ENCODE measurements around the gene CCT6A. TPM values are rescaled to one million over a fixed set of nuclear protein-coding genes. Genes with fewer than 3 reads are reported as not detected.
"Not testable (repeated sequence)": the region's sequence is repeated elsewhere in the genome, so short reads cannot be mapped to it uniquely, and the experiment has no call there.

Gene CCT6A
- total RNA-seq, 1 donor from 2014 or later = 371 TPM

DNA sequence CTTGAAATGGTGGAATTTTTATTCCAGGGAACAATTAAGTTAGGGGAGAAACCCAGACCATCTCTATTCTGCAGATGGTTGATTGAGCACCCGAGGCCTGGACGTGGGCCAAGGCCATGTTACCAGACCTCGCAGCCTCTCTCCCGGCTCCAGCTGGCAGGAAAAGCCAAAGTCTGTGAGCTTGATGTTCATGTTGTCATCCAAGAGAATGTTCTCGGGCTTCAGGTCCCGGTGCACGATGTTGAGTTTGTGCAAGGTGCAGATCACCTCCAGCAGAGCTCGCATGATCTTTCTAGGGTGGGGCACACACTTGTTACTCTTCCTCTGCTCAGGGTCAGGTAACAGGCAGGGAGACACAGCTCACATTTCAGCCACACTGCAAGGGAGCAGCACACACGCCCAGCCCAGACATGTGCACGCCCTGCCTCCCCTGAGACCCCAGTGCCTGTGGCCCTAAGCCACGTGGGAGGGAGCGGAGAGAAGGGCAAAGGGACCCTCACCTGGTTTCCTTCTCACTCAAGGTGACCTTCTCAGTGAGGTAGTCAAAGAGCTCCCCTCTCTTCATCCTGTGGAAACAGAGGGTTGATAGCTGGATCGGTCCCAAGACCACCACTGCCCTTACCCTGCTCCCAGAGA lies 31.7 kb downstream of the CCT6A start:
- FAIRE-seq (no peak), DNase-seq (ENCODE audit: low read depth) (no peak)
- Histone ChIP-seq H3K4me3 (ENCODE audit: low read depth, low read length) (no peak overlapping the region), H3K27me3 (ENCODE audit: control insufficient read depth, insufficient read depth, low read length) (no peaks in the 10 kb centered on the region), H3K36me3 (ENCODE audit: control insufficient read depth, insufficient read depth, low read length) (peaks cover 19% of the 10 kb centered on the region)
- TF ChIP-seq, protein P1, sequence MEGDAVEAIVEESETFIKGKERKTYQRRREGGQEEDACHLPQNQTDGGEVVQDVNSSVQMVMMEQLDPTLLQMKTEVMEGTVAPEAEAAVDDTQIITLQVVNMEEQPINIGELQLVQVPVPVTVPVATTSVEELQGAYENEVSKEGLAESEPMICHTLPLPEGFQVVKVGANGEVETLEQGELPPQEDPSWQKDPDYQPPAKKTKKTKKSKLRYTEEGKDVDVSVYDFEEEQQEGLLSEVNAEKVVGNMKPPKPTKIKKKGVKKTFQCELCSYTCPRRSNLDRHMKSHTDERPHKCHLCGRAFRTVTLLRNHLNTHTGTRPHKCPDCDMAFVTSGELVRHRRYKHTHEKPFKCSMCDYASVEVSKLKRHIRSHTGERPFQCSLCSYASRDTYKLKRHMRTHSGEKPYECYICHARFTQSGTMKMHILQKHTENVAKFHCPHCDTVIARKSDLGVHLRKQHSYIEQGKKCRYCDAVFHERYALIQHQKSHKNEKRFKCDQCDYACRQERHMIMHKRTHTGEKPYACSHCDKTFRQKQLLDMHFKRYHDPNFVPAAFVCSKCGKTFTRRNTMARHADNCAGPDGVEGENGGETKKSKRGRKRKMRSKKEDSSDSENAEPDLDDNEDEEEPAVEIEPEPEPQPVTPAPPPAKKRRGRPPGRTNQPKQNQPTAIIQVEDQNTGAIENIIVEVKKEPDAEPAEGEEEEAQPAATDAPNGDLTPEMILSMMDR (IDR thresholded peaks at IDR 0.05; ENCODE audit: insufficient read depth, low read length, severe bottlenecking) = no peak

DNA sequence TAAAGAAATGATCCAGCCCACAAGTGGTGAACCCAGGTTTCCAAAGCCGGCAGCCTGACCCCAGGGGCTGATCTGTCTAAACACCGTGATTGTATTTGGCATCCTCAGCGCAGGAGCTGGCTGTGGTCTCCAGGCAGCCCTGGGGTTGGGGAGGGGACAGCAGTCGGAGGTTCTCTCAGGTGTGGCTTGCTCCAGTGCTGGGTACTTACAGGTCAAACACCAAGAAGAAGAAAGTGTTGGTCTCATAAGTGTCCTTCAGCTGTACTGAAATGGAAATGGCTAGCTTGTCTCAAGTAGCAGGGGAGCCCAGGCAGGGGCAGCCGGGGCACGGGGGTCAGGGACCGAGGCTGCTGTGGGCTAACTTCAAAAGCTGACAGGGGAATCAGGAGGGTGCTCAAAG lies 35.2 kb downstream of the CCT6A start:
- Histone ChIP-seq H3K36me3 (ENCODE audit: control insufficient read depth, insufficient read depth, low read length) (peaks cover 7% of the 10 kb centered on the region), H3K4me3 (ENCODE audit: low read depth, low read length) (no peak overlapping the region), H3K27me3 (ENCODE audit: control insufficient read depth, insufficient read depth, low read length) (no peaks in the 10 kb centered on the region)
- FAIRE-seq = no peak
- TF ChIP-seq, protein P1 (IDR thresholded peaks at IDR 0.05; ENCODE audit: insufficient read depth, low read length, severe bottlenecking) = no peak
- DNase-seq (ENCODE audit: low read depth) = no peak

GRCh38 chr7:56087445-56087844 lies 35.9 kb downstream of the CCT6A start:
- H3K27me3 ChIP-seq (ENCODE audit: control insufficient read depth, insufficient read depth, low read length) = no peaks in the 10 kb centered on the region
- no peak for DNase-seq (ENCODE audit: low read depth)
- no peak for FAIRE-seq
- H3K36me3 ChIP-seq (ENCODE audit: control insufficient read depth, insufficient read depth, low read length) = peaks cover 6% of the 10 kb centered on the region
- no peak overlapping the region for H3K4me3 ChIP-seq (ENCODE audit: low read depth, low read length)
- TF ChIP-seq, protein P1 (IDR thresholded peaks at IDR 0.05; ENCODE audit: insufficient read depth, low read length, severe bottlenecking) = no peak

DNA sequence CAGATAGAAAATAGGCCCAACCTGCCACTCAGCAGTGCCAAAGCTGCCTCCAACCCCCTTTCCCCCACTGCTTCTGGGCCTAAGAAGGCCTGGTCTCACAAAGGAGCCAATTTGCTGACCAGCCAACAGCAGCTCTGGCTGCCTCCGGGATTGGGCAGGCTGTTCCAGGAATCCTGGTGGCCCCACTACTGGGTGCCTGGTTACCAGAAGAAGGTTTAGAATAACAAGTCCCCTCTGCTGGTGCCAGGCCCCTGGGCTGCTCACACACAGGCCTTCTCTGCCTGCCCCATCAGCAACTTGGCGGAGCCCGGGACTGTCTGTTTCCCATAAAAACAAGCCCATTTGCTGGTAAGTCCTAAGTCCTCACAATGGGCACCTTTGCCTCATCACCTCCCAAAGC lies 40.0 kb downstream of the CCT6A start:
- TF ChIP-seq, protein P1 (IDR thresholded peaks at IDR 0.05; ENCODE audit: insufficient read depth, low read length, severe bottlenecking) = no peak
- Histone ChIP-seq H3K27me3 (ENCODE audit: control insufficient read depth, insufficient read depth, low read length) (no peaks in the 10 kb centered on the region), H3K4me3 (ENCODE audit: low read depth, low read length) (no peak overlapping the region), H3K36me3 (ENCODE audit: control insufficient read depth, insufficient read depth, low read length) (peaks cover 4% of the 10 kb centered on the region)
- DNase-seq (ENCODE audit: low read depth) = no peak
- FAIRE-seq = no peak

DNA sequence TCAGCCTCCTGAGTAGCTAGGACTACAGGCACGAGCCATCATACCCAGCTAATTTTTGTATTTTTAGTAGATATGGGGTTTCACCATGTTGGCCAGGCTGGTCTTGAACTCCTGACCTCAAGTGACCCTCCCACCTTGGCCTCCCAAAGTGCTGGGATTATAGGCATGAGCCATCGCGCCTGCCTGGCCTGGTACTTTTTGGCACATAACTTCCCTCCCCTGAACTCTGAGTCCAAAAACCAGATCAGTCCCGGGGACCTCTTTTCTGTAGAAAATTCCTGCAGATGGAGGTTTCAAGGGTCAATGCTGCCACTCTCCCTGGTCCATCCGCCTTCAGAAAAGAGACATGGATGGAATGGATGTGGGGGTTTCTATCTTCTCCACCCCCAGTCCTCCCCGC lies 40.8 kb downstream of the CCT6A start:
- not testable (repeated sequence) for H3K27me3 ChIP-seq (ENCODE audit: control insufficient read depth, insufficient read depth, low read length); H3K36me3 ChIP-seq (ENCODE audit: control insufficient read depth, insufficient read depth, low read length); FAIRE-seq; DNase-seq (ENCODE audit: low read depth); H3K4me3 ChIP-seq (ENCODE audit: low read depth, low read length)

- Histone ChIP-seq H3K4me3 (ENCODE audit: low read depth, low read length) (no peak within 1 kb of the TSS), H3K36me3 (ENCODE audit: control insufficient read depth, insufficient read depth, low read length) (peaks cover 1% of the 10 kb centered on the region), H3K27me3 (ENCODE audit: control insufficient read depth, insufficient read depth, low read length) (no peaks in the 10 kb centered on the region)
- FAIRE-seq (no peak), DNase-seq (ENCODE audit: low read depth) (peak; percentile 50)
- TF ChIP-seq, protein P1 (IDR thresholded peaks at IDR 0.05; ENCODE audit: insufficient read depth, low read length, severe bottlenecking) = peak; percentile 74
Measured at GRCh38 chr7:56092789-56093531, 41.4 kb downstream of the CCT6A start, which contains the start of gene PHKG1. PHKG1 (minus strand) TSS chr7:56092952; CDS start chr7:56088941, 4,011 bp downstream.
